Measurements from ENCODE around the gene XRCC5. TPM values are rescaled to one million over a fixed set of nuclear protein-coding genes. Genes with fewer than 3 reads are reported as not detected.

XRCC5 gene
- total RNA-seq, 1 donor from 2014 or later: 807 TPM

- Histone ChIP-seq H3K9ac (no peak overlapping the region), H3K79me2 (ENCODE audit: low read depth) (peaks cover 98% of the 10 kb centered on the region), H3K4me2 (no peak overlapping the region), H3K9me3 (ENCODE audit: low read depth) (no peaks in the 10 kb centered on the region), H3K36me3 (peaks cover 86% of the 10 kb centered on the region), H3K4me1 (no peaks in the 10 kb centered on the region), H3K27ac (peak overlapping the region; percentile 14), H4K20me1 (ENCODE audit: low read depth) (peaks cover 76% of the 10 kb centered on the region), H3K27me3 (no peaks in the 10 kb centered on the region), H3F3A (ENCODE audit: low read depth) (peaks cover 18% of the 10 kb centered on the region), H3K4me3 (no peak overlapping the region), H2AFZ (replicated peaks) (no peak overlapping the region)
- no peak overlapping the region for H3K27ac Mint-ChIP-seq
- no peaks in the 10 kb centered on the region for H3K27me3 Mint-ChIP-seq (ENCODE audit: insufficient read depth, low read depth)
- DNase-seq (ENCODE audit: low spot score): no peak
- TF ChIP-seq CTCF (IDR thresholded peaks at IDR 0.05): peak; percentile 11
- no peak for TF ChIP-seq EZH2 (IDR thresholded peaks at IDR 0.05)
- no peak for TF ChIP-seq EZH2phosphoT487 (IDR thresholded peaks at IDR 0.05)
- H3K36me3 Mint-ChIP-seq: peaks cover 62% of the 10 kb centered on the region
- H3K4me1 Mint-ChIP-seq: no peaks in the 10 kb centered on the region
- no peak overlapping the region for H3K4me3 Mint-ChIP-seq
- no peaks in the 10 kb centered on the region for H3K9me3 Mint-ChIP-seq
Observed at GRCh38 chr2:216130346-216130971, 21.3 kb downstream of the XRCC5 start.

GRCh38 chr2:216131175-216131926 lies 22.2 kb downstream of the XRCC5 start:
- Mint-ChIP-seq H3K27me3 (ENCODE audit: insufficient read depth, low read depth) (no peaks in the 10 kb centered on the region), H3K9me3 (no peaks in the 10 kb centered on the region), H3K4me3 (no peak overlapping the region), H3K4me1 (no peaks in the 10 kb centered on the region), H3K36me3 (peaks cover 60% of the 10 kb centered on the region), H3K27ac (no peak overlapping the region)
- DNase-seq (ENCODE audit: low spot score): no peak
- no peaks in the 10 kb centered on the region for H3K4me1 ChIP-seq
- H3K9ac ChIP-seq: no peak overlapping the region
- H4K20me1 ChIP-seq (ENCODE audit: low read depth): peaks cover 76% of the 10 kb centered on the region
- H3K9me3 ChIP-seq (ENCODE audit: low read depth): no peaks in the 10 kb centered on the region
- H3K27me3 ChIP-seq: no peaks in the 10 kb centered on the region
- H3K27ac ChIP-seq: no peak overlapping the region
- H3K4me3 ChIP-seq: no peak overlapping the region
- H3K79me2 ChIP-seq (ENCODE audit: low read depth): peaks cover 93% of the 10 kb centered on the region
- H2AFZ ChIP-seq (replicated peaks): no peak overlapping the region
- no peak overlapping the region for H3K4me2 ChIP-seq
- peaks cover 78% of the 10 kb centered on the region for H3K36me3 ChIP-seq
- TF ChIP-seq EZH2 (IDR thresholded peaks at IDR 0.05): no peak
- no peak for TF ChIP-seq CTCF (IDR thresholded peaks at IDR 0.05)
- no peak for TF ChIP-seq EZH2phosphoT487 (IDR thresholded peaks at IDR 0.05)
- peaks cover 15% of the 10 kb centered on the region for H3F3A ChIP-seq (ENCODE audit: low read depth)

- H3K27ac ChIP-seq: no peak overlapping the region
- no peak for DNase-seq (ENCODE audit: low spot score)
- no peak overlapping the region for H3K4me2 ChIP-seq
- H2AFZ ChIP-seq (replicated peaks): no peak overlapping the region
- H3K27me3 ChIP-seq: no peaks in the 10 kb centered on the region
- peaks cover 66% of the 10 kb centered on the region for H4K20me1 ChIP-seq (ENCODE audit: low read depth)
- no peak overlapping the region for H3K9ac ChIP-seq
- no peak overlapping the region for H3K4me3 Mint-ChIP-seq
- no peaks in the 10 kb centered on the region for H3K27me3 Mint-ChIP-seq (ENCODE audit: insufficient read depth, low read depth)
- H3F3A ChIP-seq (ENCODE audit: low read depth): peaks cover 23% of the 10 kb centered on the region
- H3K4me3 ChIP-seq: no peak overlapping the region
- H3K4me1 ChIP-seq: no peaks in the 10 kb centered on the region
- H3K36me3 ChIP-seq: peaks cover 77% of the 10 kb centered on the region
- TF ChIP-seq EZH2phosphoT487 (IDR thresholded peaks at IDR 0.05) (no peak), CTCF (IDR thresholded peaks at IDR 0.05) (no peak), EZH2 (IDR thresholded peaks at IDR 0.05) (no peak)
- H3K9me3 Mint-ChIP-seq: no peaks in the 10 kb centered on the region
- H3K36me3 Mint-ChIP-seq: peaks cover 67% of the 10 kb centered on the region
- no peaks in the 10 kb centered on the region for H3K4me1 Mint-ChIP-seq
- peaks cover 93% of the 10 kb centered on the region for H3K79me2 ChIP-seq (ENCODE audit: low read depth)
- H3K9me3 ChIP-seq (ENCODE audit: low read depth): no peaks in the 10 kb centered on the region
- no peak overlapping the region for H3K27ac Mint-ChIP-seq
Observed at GRCh38 chr2:216132585-216132984, 23.4 kb downstream of the XRCC5 start.

All from neural progenitor cell (in vitro differentiated cells).